IMR-90 (cell line): ENCODE results near the gene CRNN. TPM values are rescaled to one million over a fixed set of nuclear protein-coding genes. Genes with fewer than 3 reads are reported as not detected.

Experiments
- ATAC-seq: fragments of 200-7000 bp; cut with Tn5 transposase; 2 replicates; pipeline ENCODE4 v1.9.1; 2020; ENCODE audit warnings: low read depth, mild to moderate bottlenecking, moderate library complexity
- BruUV-seq: library from RNA; stranded (reverse); fragments of 400-500 nt; replicated peaks from 2 replicates; lab custom pipeline; 2021; lab: Mats Ljungman, UMichigan
- CTCF ChIA-PET: fragments of 300-600 bp; formaldehyde crosslinking; extraction: SDS; loops from one replicate; lab custom pipeline; 2021; ENCODE audit warnings: antibody characterized with exemption; lab: Yijun Ruan, JAX
- POLR2A ChIA-PET: fragments of 300-600 bp; sonication (Branson Sonifier 250); formaldehyde crosslinking; loops from one replicate; lab custom pipeline; 2022; ENCODE audit warnings: antibody characterized with exemption; ENCODE audit not compliant: unreplicated experiment; lab: Charles Lee
- DNase-seq: peaks from one replicate; pipeline ENCODE4 v3.0.0; 2013
- H2AFZ ChIP-seq: replicated peaks from 2 replicates; pipeline ENCODE3; 2013; ENCODE audit warnings: low read length, mild to moderate bottlenecking; ENCODE audit not compliant: poor library complexity
- H2AK5ac ChIP-seq: 2 replicates; pipeline ENCODE4 v1.6.1; 2013; ENCODE audit warnings: low read depth, low read length, inconsistent platforms
- H2AK9ac ChIP-seq: replicated peaks from 2 replicates; pipeline ENCODE3; 2013; ENCODE audit warnings: mild to moderate bottlenecking, low read depth, low read length, moderate library complexity; ENCODE audit not compliant: poor library complexity
- H2BK120ac ChIP-seq: 2 replicates; pipeline ENCODE4 v1.6.1; 2013; ENCODE audit warnings: low read depth, low read length, inconsistent platforms
- H2BK15ac ChIP-seq: 3 replicates; pipeline ENCODE4 v1.6.1; 2013; ENCODE audit warnings: low read depth, low read length, inconsistent platforms
- H2BK20ac ChIP-seq: 2 replicates; pipeline ENCODE4 v1.6.1; 2013; ENCODE audit warnings: low read depth, mild to moderate bottlenecking, inconsistent platforms, low read length, moderate library complexity
- H2BK5ac ChIP-seq: 2 replicates; pipeline ENCODE4 v1.6.1; 2013; ENCODE audit warnings: mild to moderate bottlenecking, low read depth, low read length, inconsistent platforms; ENCODE audit not compliant: poor library complexity, severe bottlenecking
- H3K14ac ChIP-seq: replicated peaks from 2 replicates; pipeline ENCODE4 v1.6.1; 2013; ENCODE audit warnings: low read depth, low read length, inconsistent platforms
- H3K18ac ChIP-seq: 2 replicates; pipeline ENCODE4 v1.6.1; 2013; ENCODE audit warnings: low read depth, low read length, control low read depth
- H3K23ac ChIP-seq: 2 replicates; pipeline ENCODE4 v1.6.1; 2013; ENCODE audit warnings: low read depth, low read length, inconsistent platforms
- H3K27ac ChIP-seq: 2 replicates; pipeline ENCODE4 v1.5.1; 2013; ENCODE audit warnings: mild to moderate bottlenecking, control low read depth, low read length; ENCODE audit not compliant: insufficient read depth
- H3K27me3 ChIP-seq: 2 replicates; pipeline ENCODE4 v1.6.1; 2013; ENCODE audit warnings: low read length; ENCODE audit not compliant: control insufficient read depth, insufficient read depth
- H3K36me3 ChIP-seq: 2 replicates; pipeline ENCODE4 v1.6.1; 2013; ENCODE audit warnings: low read length, mixed read lengths; ENCODE audit not compliant: control insufficient read depth, insufficient read depth
- H3K4ac ChIP-seq: 2 replicates; pipeline ENCODE4 v1.6.1; 2013; ENCODE audit warnings: low read depth, low read length, inconsistent platforms
- H3K4me1 ChIP-seq: 2 replicates; pipeline ENCODE4 v1.6.1; 2013; ENCODE audit warnings: low read length, mixed read lengths; ENCODE audit not compliant: control insufficient read depth, insufficient read depth
- H3K4me2 ChIP-seq: 2 replicates; pipeline ENCODE4 v1.6.1; 2013; ENCODE audit warnings: low read depth, mild to moderate bottlenecking, control low read depth, low read length, moderate library complexity
- H3K4me3 ChIP-seq: 2 replicates; pipeline ENCODE4 v1.5.1; 2013; ENCODE audit warnings: low read depth, mild to moderate bottlenecking, control low read depth, low read length, moderate library complexity; ENCODE audit not compliant: insufficient read depth
- H3K56ac ChIP-seq: 2 replicates; pipeline ENCODE4 v1.6.1; 2013; ENCODE audit warnings: low read length, inconsistent platforms; ENCODE audit not compliant: insufficient read depth; ENCODE audit errors: extremely low read depth
- H3K79me1 ChIP-seq, 2 experiments: 2 replicates each; pipeline ENCODE4 v1.6.1; 2013; ENCODE audit warnings: low read length in 2 of 2, inconsistent platforms in 1 of 2, low read depth in 1 of 2
- H3K9ac ChIP-seq: 2 replicates; pipeline ENCODE4 v1.6.1; 2013; ENCODE audit warnings: low read depth, low read length, control low read depth
- H3K9me1 ChIP-seq: 2 replicates; pipeline ENCODE4 v1.6.1; 2013; ENCODE audit warnings: low read length, inconsistent platforms; ENCODE audit not compliant: insufficient read depth
- H3K9me3 ChIP-seq: 2 replicates; pipeline ENCODE4 v1.6.1; 2013; ENCODE audit warnings: low read length; ENCODE audit not compliant: control insufficient read depth, insufficient read depth
- H4K20me1 ChIP-seq: 2 replicates; pipeline ENCODE4 v1.6.1; 2013; ENCODE audit warnings: low read length, inconsistent platforms; ENCODE audit not compliant: insufficient read depth
- H4K5ac ChIP-seq: 2 replicates; pipeline ENCODE4 v1.6.1; 2013; ENCODE audit warnings: mild to moderate bottlenecking, low read depth, low read length, control low read depth
- H4K8ac ChIP-seq, 2 experiments: 2 replicates each; pipeline ENCODE4 v1.6.1; 2013; ENCODE audit warnings: low read depth in 2 of 2, low read length in 2 of 2, control low read depth in 1 of 2, inconsistent platforms in 1 of 2
- H4K91ac ChIP-seq: 2 replicates; pipeline ENCODE4 v1.6.1; 2013; ENCODE audit warnings: low read depth, low read length, inconsistent platforms; ENCODE audit not compliant: insufficient read depth
- BHLHE40 ChIP-seq: fragments of 150-350 bp; IDR thresholded peaks from 2 replicates; pipeline ENCODE4 v1.6.1; 2016; ENCODE audit warnings: mild to moderate bottlenecking, low read depth, low read length
- CEBPB ChIP-seq: IDR thresholded peaks from 2 replicates; pipeline ENCODE4 v1.6.1; 2012; ENCODE audit warnings: low read depth, low read length, improper control_type of control experiment
- CTCF ChIP-seq: conservative IDR thresholded peaks from 2 replicates; pipeline ENCODE4 v1.5.1; 2012; ENCODE audit warnings: mild to moderate bottlenecking, low read depth, low read length, improper control_type of control experiment
- MAFK ChIP-seq: IDR thresholded peaks from 2 replicates; pipeline ENCODE4 v1.6.1; 2012; ENCODE audit warnings: low read depth, low read length, improper control_type of control experiment
- POLR2A ChIP-seq: IDR thresholded peaks from 2 replicates; pipeline ENCODE4 v1.6.1; 2012; ENCODE audit warnings: mild to moderate bottlenecking, low read depth, low read length
- RAD21 ChIP-seq: IDR thresholded peaks from 2 replicates; pipeline ENCODE4 v1.6.1; 2012; ENCODE audit warnings: low read length, improper control_type of control experiment
- WGBS, 2 experiments: methylation state at CpG; one replicate each; pipeline versions ENCODE4 v1.1.5 to v1.1.7; 2013; ENCODE audit warnings: missing lambda C conversion rate in 2 of 2; ENCODE audit not compliant: insufficient read length in 1 of 2; ENCODE audit errors: extremely low coverage in 2 of 2; 5-methylcytosine and 5-hydroxymethylcytosine counted together
- dilution Hi-C: fragments of 300-500 bp; cut with HindIII; formaldehyde crosslinking; loops from one replicate; pipeline ENCODE4 v1.14.3; 2018; ENCODE audit warnings: low sequenced_read_pairs; ENCODE audit not compliant: unreplicated experiment
- in situ Hi-C: fragments of 300-500 bp; cut with MboI; formaldehyde crosslinking; loops from 3 replicates; pipeline ENCODE4 v1.14.3; 2019; ENCODE audit warnings: low sequenced_read_pairs, inconsistent platforms, mixed read lengths
- intact Hi-C: fragments of 100-400 bp; cut with micrococcal nuclease; formaldehyde crosslinking; loops from 2 replicates; pipeline ENCODE4 v1.10.0; 2022
- polyA plus RNA-seq, 3 experiments: library from polyadenylated mRNA; depleted of rRNA; stranded (reverse); fragments of >200 nt; gene quantifications; 2 replicates each; pipeline ENCODE4 v1.2.3, GENCODE V29; 2012; ENCODE audit warnings: low replicate concordance in 1 of 3
- total RNA-seq: library from RNA; depleted of rRNA; stranded (reverse); fragments of >200 nt; gene quantifications from 2 replicates; pipeline ENCODE4 v1.2.3, GENCODE V29; 2012
- TF ChIP-seq, protein P1 (sequence below): fragments of 150-350 bp; IDR thresholded peaks from 2 replicates; pipeline ENCODE4 v1.6.1; 2016; ENCODE audit warnings: low read depth, mild to moderate bottlenecking, low read length, moderate library complexity, borderline replicate concordance
- TF ChIP-seq, protein P2 (sequence below): fragments of 150-350 bp; IDR thresholded peaks from 2 replicates; pipeline ENCODE4 v1.6.1; 2017; ENCODE audit warnings: mild to moderate bottlenecking, antibody characterized with exemption, low read length, low read depth

CRNN gene
- total and polyA plus RNA-seq, 2 of the 4 experiments (the other 2 are of a cell fraction) = not detected

GRCh38 chr1:152386940-152387339 is 27.1 kb downstream of the CRNN start:
- Histone ChIP-seq H3K36me3 (no peaks in the 10 kb centered on the region), H2BK5ac (no peak overlapping the region), H3K18ac (no peak overlapping the region), H2BK15ac (no peak overlapping the region), H3K27ac (no peak overlapping the region), H3K56ac (no peak overlapping the region), H3K9me3 (no peaks in the 10 kb centered on the region), H3K79me1 (no peaks in the 10 kb centered on the region), H3K14ac (no peak overlapping the region), H3K4me2 (no peak overlapping the region), H2AK9ac (no peak overlapping the region), H2AFZ (no peak overlapping the region), H4K8ac (no peak overlapping the region), H3K4me3 (no peak overlapping the region), H2AK5ac (no peak overlapping the region), H3K27me3 (no peaks in the 10 kb centered on the region), H4K20me1 (no peaks in the 10 kb centered on the region), H3K9ac (no peak overlapping the region), H2BK20ac (no peak overlapping the region), H3K4me1 (no peaks in the 10 kb centered on the region), H3K23ac (no peak overlapping the region), H3K4ac (no peak overlapping the region), H3K9me1 (no peaks in the 10 kb centered on the region), H4K91ac (no peak overlapping the region), H4K5ac (no peak overlapping the region), H2BK120ac (no peak overlapping the region)
- TF ChIP-seq CTCF (no peak), RAD21 (no peak), CEBPB (no peak), BHLHE40 (no peak), MAFK (no peak), POLR2A (no peak)
- TF ChIP-seq, protein P1, sequence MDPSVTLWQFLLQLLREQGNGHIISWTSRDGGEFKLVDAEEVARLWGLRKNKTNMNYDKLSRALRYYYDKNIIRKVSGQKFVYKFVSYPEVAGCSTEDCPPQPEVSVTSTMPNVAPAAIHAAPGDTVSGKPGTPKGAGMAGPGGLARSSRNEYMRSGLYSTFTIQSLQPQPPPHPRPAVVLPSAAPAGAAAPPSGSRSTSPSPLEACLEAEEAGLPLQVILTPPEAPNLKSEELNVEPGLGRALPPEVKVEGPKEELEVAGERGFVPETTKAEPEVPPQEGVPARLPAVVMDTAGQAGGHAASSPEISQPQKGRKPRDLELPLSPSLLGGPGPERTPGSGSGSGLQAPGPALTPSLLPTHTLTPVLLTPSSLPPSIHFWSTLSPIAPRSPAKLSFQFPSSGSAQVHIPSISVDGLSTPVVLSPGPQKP = no peak
- TF ChIP-seq, protein P2, sequence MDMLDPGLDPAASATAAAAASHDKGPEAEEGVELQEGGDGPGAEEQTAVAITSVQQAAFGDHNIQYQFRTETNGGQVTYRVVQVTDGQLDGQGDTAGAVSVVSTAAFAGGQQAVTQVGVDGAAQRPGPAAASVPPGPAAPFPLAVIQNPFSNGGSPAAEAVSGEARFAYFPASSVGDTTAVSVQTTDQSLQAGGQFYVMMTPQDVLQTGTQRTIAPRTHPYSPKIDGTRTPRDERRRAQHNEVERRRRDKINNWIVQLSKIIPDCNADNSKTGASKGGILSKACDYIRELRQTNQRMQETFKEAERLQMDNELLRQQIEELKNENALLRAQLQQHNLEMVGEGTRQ = no peak
- no TSS peak for BruUV-seq
- WGBS, 2 experiments = no CpG with 5 or more reads among the region's 2 CpGs
- ATAC-seq (no peak), DNase-seq (no peak)
- in situ Hi-C loops (no loop called here), intact Hi-C loops (no loop called here), dilution Hi-C loops (no loop called here)
- ChIA-PET CTCF (no interaction called here), POLR2A (no interaction called here)
